ENCODE results near the gene IL18. TPM values are rescaled to one million over a fixed set of nuclear protein-coding genes. Genes with fewer than 3 reads are reported as not detected.

The IL18 gene
- polyA plus RNA-seq, 2 of the 4 experiments (the other 2 are of a cell fraction) = 95.5 to 119 TPM

- 95% methylated on average over 5 of the region's 5 CpGs for WGBS (ENCODE audit: missing lambda C conversion rate)
- Histone ChIP-seq H3K4me3 (no peak overlapping the region), H3K9me3 (no peaks in the 10 kb centered on the region), H3K4me1 (peaks cover 20% of the 10 kb centered on the region), H3K27ac (peak overlapping the region; percentile 54 to 62; a peak in 3 of 6 replicates), H3K4me2 (no peak overlapping the region)
- ATAC-seq = no peak
- CTCF ChIA-PET = interaction anchor here (1.4 to 5.7 kb wide), 2 partner anchors 9 to 16 kb away, joined by 4 to 18 read pairs; no protein-coding TSS in a partner anchor
- no peak for DNase-seq (ENCODE audit: low read depth in 1 of 2, low spot score in 1 of 2)
- FAIRE-seq = no peak
- POLR2A ChIA-PET = no interaction called here
- TF ChIP-seq HDAC2 (IDR thresholded peaks at IDR 0.05) (no peak), CTCF (IDR thresholded peaks at IDR 0.05) (no peak), MAFK (IDR thresholded peaks at IDR 0.05; ENCODE audit: partially characterized antibody) (no peak)
These were observed 34.2 kb downstream of the IL18 start for GRCh38 chr11:112129656-112130055.

- no peaks in the 10 kb centered on the region for H3K9me3 ChIP-seq
- H3K27ac ChIP-seq = peak overlapping the region; percentile 62 to 69
- FAIRE-seq (peak; percentile 91), DNase-seq (ENCODE audit: low read depth in 1 of 2, low spot score in 1 of 2) (peak; percentile 66 to 76), ATAC-seq (peak; percentile 91 to 95)
- H3K4me2 ChIP-seq = peak overlapping the region; percentile 80
- TF ChIP-seq EHMT2 (IDR thresholded peaks at IDR 0.05; ENCODE audit: low read depth) (no peak), CTCF (IDR thresholded peaks at IDR 0.05) (no peak), RCOR1 (IDR thresholded peaks at IDR 0.05; ENCODE audit: low read depth, low read length) (no peak), CEBPB (IDR thresholded peaks at IDR 0.05) (peak in 1 of 2 experiments; percentile 20; a peak in 1 of 4 replicates), GATA3 (IDR thresholded peaks at IDR 0.05; ENCODE audit: borderline replicate concordance) (0 out of 2 replicates have a peak, but pooled peaks have one; percentile 11), MYC (IDR thresholded peaks at IDR 0.05; ENCODE audit: borderline replicate concordance, low read length) (no peak), FOSL2 (IDR thresholded peaks at IDR 0.05) (no peak), FOSL2 (CRISPR knock-in tag; IDR thresholded peaks at IDR 0.05) (peak; percentile 49), ATOH8 (CRISPR knock-in tag; IDR thresholded peaks at IDR 0.05; ENCODE audit: low read depth) (no peak)
- CTCF ChIA-PET = interaction anchor here (1.0 to 5.7 kb wide), 3 partner anchors 15 to 47 kb away, joined by 5 to 18 read pairs (median 7); partner anchors contain the start of gene BCO2
- POLR2A ChIA-PET = interaction anchor here (0.8 to 0.9 kb wide), 2 partner anchors 25 to 31 kb away, joined by 3 read pairs; no protein-coding TSS in a partner anchor
- H3K4me1 ChIP-seq = peaks cover 20% of the 10 kb centered on the region
- WGBS (ENCODE audit: missing lambda C conversion rate) = 6% methylated on average over 3 of the region's 3 CpGs
- H3K4me3 ChIP-seq = no peak overlapping the region
These were observed 35.3 kb downstream of the IL18 start for GRCh38 chr11:112128483-112129121.

- CTCF ChIA-PET = interaction anchor here (2.7 to 5.7 kb wide), 2 partner anchors 14 to 49 kb away, joined by 7 to 18 read pairs; partner anchors contain the start of gene BCO2
These were observed 36.8 kb downstream of the IL18 start for GRCh38 chr11:112127056-112127455.

More at GRCh38 chr11:112127056-112127455, 36.8 kb downstream of the IL18 start:
- ATAC-seq (no peak), DNase-seq (ENCODE audit: low read depth in 1 of 2, low spot score in 1 of 2) (no peak), FAIRE-seq (no peak)
- H3K4me1 ChIP-seq = peaks cover 20% of the 10 kb centered on the region
- WGBS (ENCODE audit: missing lambda C conversion rate) = 97% methylated on average over 2 of the region's 2 CpGs
- H3K9me3 ChIP-seq = no peaks in the 10 kb centered on the region
- no peak overlapping the region for H3K27ac ChIP-seq
- TF ChIP-seq FOSL2 (IDR thresholded peaks at IDR 0.05) (no peak), FOSL2 (CRISPR knock-in tag; IDR thresholded peaks at IDR 0.05) (no peak), HOXB13 (CRISPR knock-in tag; IDR thresholded peaks at IDR 0.05; ENCODE audit: low read depth) (no peak), HDAC2 (IDR thresholded peaks at IDR 0.05) (no peak), CHD2 (IDR thresholded peaks at IDR 0.05; ENCODE audit: low read length, partially characterized antibody) (no peak), POLR2A (IDR thresholded peaks at IDR 0.05; ENCODE audit: low read length) (no peak), MAFK (IDR thresholded peaks at IDR 0.05; ENCODE audit: partially characterized antibody) (no peak), FOSB (CRISPR knock-in tag; IDR thresholded peaks at IDR 0.05) (no peak), CTCF (IDR thresholded peaks at IDR 0.05) (no peak), ATOH8 (CRISPR knock-in tag; IDR thresholded peaks at IDR 0.05; ENCODE audit: low read depth) (no peak), ZFP36 (IDR thresholded peaks at IDR 0.05; ENCODE audit: borderline replicate concordance, partially characterized antibody) (no peak), SMC3 (IDR thresholded peaks at IDR 0.05) (no peak), TP53 (CRISPR knock-in tag; IDR thresholded peaks at IDR 0.05) (no peak)
- H3K4me3 ChIP-seq = no peak overlapping the region
- H3K4me2 ChIP-seq = no peak overlapping the region
- POLR2A ChIA-PET = no interaction called here
